Left lung (tissue), 10 donors: ENCODE results near the gene MPPED1. TPM values are rescaled to one million over a fixed set of nuclear protein-coding genes. Genes with fewer than 3 reads are reported as not detected.

Experiments
- ATAC-seq: fragments of 200-7000 bp; cut with Tn5 transposase; one replicate; pipeline ENCODE4 v1.9.1; 2020; ENCODE audit warnings: moderate library complexity
- DNase-seq, 4 donors: peaks; one replicate each; pipeline ENCODE4 v3.0.0-alpha.2; 2013 to 2020
- H3K27ac ChIP-seq, 2 donors: fragments of 200-600 bp; sonication (generic) in 1 of 2; one replicate each; pipeline versions ENCODE4 v1.5.0 to v1.8.0; 2020 to 2021
- H3K27me3 ChIP-seq, 2 donors: fragments of 200-600 bp; sonication (generic) in 1 of 2; one replicate each; pipeline versions ENCODE4 v1.5.0 to v1.8.0; 2020 to 2021
- H3K36me3 ChIP-seq, 2 donors: fragments of 200-600 bp; sonication (generic) in 1 of 2; one replicate each; pipeline versions ENCODE4 v1.5.0 to v1.8.0; 2020 to 2021
- H3K4me1 ChIP-seq, 2 donors: fragments of 200-600 bp; one replicate each; pipeline ENCODE4 v1.8.0; 2021
- H3K4me3 ChIP-seq, 2 donors: fragments of 200-600 bp; sonication (generic) in 1 of 2; one replicate each; pipeline versions ENCODE4 v1.5.0 to v1.8.0; 2020 to 2021; ENCODE audit warnings: mild to moderate bottlenecking in 1 of 2
- H3K9me3 ChIP-seq, 2 donors: fragments of 200-600 bp; sonication (generic) in 1 of 2; one replicate each; pipeline versions ENCODE4 v1.5.0 to v1.8.0; 2020 to 2021
- intact Hi-C, 2 donors: fragments of 100-400 bp; cut with DNase I; formaldehyde crosslinking; loops; one replicate each; pipeline versions ENCODE4 v1.11.2 to v1.14.2; 2022
- polyA plus RNA-seq, 6 donors: library from polyadenylated mRNA; unstranded; fragments of 120-200 nt; gene quantifications; one replicate each; pipeline ENCODE4 v1.2.1, GENCODE V29; 2013; ENCODE audit not compliant: insufficient read length in 6 of 6
- total RNA-seq, 2 donors: library from RNA; stranded (reverse); fragmentation: NEBNext Ultra II Directional; extraction: Animal tissue kit (Norgen Biotek cat#: 25700); gene quantifications; one replicate each; pipeline ENCODE4 v1.2.1, GENCODE V29; 2021
- TF ChIP-seq, protein P1 (sequence below), 2 donors: fragments of 200-600 bp; sonication (generic) in 1 of 2; IDR thresholded peaks; one replicate each; pipeline versions ENCODE4 v1.5.0 to v1.8.0; 2021; ENCODE audit warnings: antibody characterized with exemption in 2 of 2
- donor health status: DM: no; HTN: yes; CAD: no.
- donor health status: DM: no; HTN: no; CAD: no.

MPPED1 gene
- total and polyA plus RNA-seq, 8 donors, result 0.37 to 0.67 (median 0.52) TPM; not detected in 2

- TF ChIP-seq, protein P1, sequence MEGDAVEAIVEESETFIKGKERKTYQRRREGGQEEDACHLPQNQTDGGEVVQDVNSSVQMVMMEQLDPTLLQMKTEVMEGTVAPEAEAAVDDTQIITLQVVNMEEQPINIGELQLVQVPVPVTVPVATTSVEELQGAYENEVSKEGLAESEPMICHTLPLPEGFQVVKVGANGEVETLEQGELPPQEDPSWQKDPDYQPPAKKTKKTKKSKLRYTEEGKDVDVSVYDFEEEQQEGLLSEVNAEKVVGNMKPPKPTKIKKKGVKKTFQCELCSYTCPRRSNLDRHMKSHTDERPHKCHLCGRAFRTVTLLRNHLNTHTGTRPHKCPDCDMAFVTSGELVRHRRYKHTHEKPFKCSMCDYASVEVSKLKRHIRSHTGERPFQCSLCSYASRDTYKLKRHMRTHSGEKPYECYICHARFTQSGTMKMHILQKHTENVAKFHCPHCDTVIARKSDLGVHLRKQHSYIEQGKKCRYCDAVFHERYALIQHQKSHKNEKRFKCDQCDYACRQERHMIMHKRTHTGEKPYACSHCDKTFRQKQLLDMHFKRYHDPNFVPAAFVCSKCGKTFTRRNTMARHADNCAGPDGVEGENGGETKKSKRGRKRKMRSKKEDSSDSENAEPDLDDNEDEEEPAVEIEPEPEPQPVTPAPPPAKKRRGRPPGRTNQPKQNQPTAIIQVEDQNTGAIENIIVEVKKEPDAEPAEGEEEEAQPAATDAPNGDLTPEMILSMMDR (IDR thresholded peaks at IDR 0.05), result no peak
- Histone ChIP-seq H3K4me1 (peaks cover 0 to 6% of the 10 kb centered on the region in 2 donors), H3K9me3 (no peaks in the 10 kb centered on the region), H3K4me3 (no peak overlapping the region), H3K27ac (no peak overlapping the region), H3K36me3 (no peaks in the 10 kb centered on the region), H3K27me3 (peaks cover 0 to 17% of the 10 kb centered on the region in 2 donors)
- no peak for ATAC-seq
- peak in 1 of 4 donors; percentile 38 for DNase-seq
- intact Hi-C loops, result no loop called here
Observed at GRCh38 chr22:43479301-43479950, 67.6 kb downstream of the MPPED1 start.

DNA sequence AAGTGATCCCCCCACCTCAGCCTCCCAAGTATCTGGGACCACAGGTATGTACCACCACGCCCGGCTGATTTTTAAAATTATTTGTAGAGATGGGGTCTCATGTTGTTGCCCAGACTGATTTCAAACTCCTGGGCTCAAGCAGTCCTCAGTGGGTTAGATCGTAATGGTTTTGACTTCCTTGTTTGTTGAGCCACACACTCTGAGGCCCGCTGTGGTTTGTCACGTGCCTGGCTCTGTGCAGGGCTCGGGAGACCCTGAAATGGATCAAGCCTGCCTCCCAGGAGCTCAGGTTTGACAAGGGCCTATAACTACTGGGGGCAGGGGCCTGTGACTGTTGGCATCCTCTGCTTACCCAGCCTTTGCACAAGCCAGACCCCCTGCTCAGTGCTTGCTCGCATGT is 68.1 kb downstream of the MPPED1 start:
- DNase-seq, result peak in 1 of 4 donors; percentile 39
- no peak for ATAC-seq
- no peak overlapping the region for H3K4me3 ChIP-seq
- intact Hi-C loops, result no loop called here
- TF ChIP-seq, protein P1 (IDR thresholded peaks at IDR 0.05), result no peak
- H3K27me3 ChIP-seq, result peaks cover 0 to 19% of the 10 kb centered on the region in 2 donors
- H3K4me1 ChIP-seq, result peaks cover 0 to 6% of the 10 kb centered on the region in 2 donors
- H3K36me3 ChIP-seq, result no peaks in the 10 kb centered on the region
- no peaks in the 10 kb centered on the region for H3K9me3 ChIP-seq
- no peak overlapping the region for H3K27ac ChIP-seq

GRCh38 chr22:43481568-43482317 is 69.9 kb downstream of the MPPED1 start:
- Histone ChIP-seq H3K4me3 (no peak overlapping the region), H3K4me1 (peaks cover 0 to 6% of the 10 kb centered on the region in 2 donors), H3K27me3 (peaks cover 0 to 32% of the 10 kb centered on the region in 2 donors), H3K9me3 (no peaks in the 10 kb centered on the region), H3K27ac (no peak overlapping the region), H3K36me3 (no peaks in the 10 kb centered on the region)
- TF ChIP-seq, protein P1 (IDR thresholded peaks at IDR 0.05), result no peak
- peak in 2 of 4 donors; percentile 17 to 48 for DNase-seq
- intact Hi-C loops, result no loop called here
- peak; percentile 33 for ATAC-seq

GRCh38 chr22:43482318-43482625 is 70.5 kb downstream of the MPPED1 start:
- Histone ChIP-seq H3K4me1 (peaks cover 0 to 6% of the 10 kb centered on the region in 2 donors), H3K27ac (no peak overlapping the region), H3K9me3 (no peaks in the 10 kb centered on the region), H3K4me3 (no peak overlapping the region), H3K36me3 (no peaks in the 10 kb centered on the region), H3K27me3 (peaks cover 0 to 38% of the 10 kb centered on the region in 2 donors)
- TF ChIP-seq, protein P1 (IDR thresholded peaks at IDR 0.05), result no peak
- ATAC-seq (no peak), DNase-seq (peak in 1 of 4 donors; percentile 43)
- intact Hi-C loops, result no loop called here

GRCh38 chr22:43483266-43483665 is 71.5 kb downstream of the MPPED1 start:
- H3K9me3 ChIP-seq, result no peaks in the 10 kb centered on the region
- peaks cover 0 to 6% of the 10 kb centered on the region in 2 donors for H3K4me1 ChIP-seq
- H3K27ac ChIP-seq, result no peak overlapping the region
- TF ChIP-seq, protein P1 (IDR thresholded peaks at IDR 0.05), result no peak
- no peaks in the 10 kb centered on the region for H3K36me3 ChIP-seq
- intact Hi-C loops, result no loop called here
- DNase-seq, result peak in 1 of 4 donors; percentile 57
- ATAC-seq, result no peak
- H3K27me3 ChIP-seq, result peaks cover 0 to 47% of the 10 kb centered on the region in 2 donors
- no peak overlapping the region for H3K4me3 ChIP-seq
